Cerebellar nuclear complex (tissue), 1 donor: ENCODE results near the gene OASL.
"Not testable (repeated sequence)": the region's sequence is repeated elsewhere in the genome, so short reads cannot be mapped to it uniquely, and the experiment has no call there.

ENCODE experiments used
- DNase-seq, 2 experiments: peaks; one replicate each; lab custom pipeline; 2025; lab: John Stamatoyannopoulos, UW

OASL gene

GRCh38 chr12:121038861-121039668 is at the start of gene OASL:
Gene OASL, minus strand, starts transcription at chr12:121039246. Its CDS starts 275 bp downstream, at chr12:121038971.
- no peak for DNase-seq

- no peak for DNase-seq
Measured at GRCh38 chr12:121088195-121088585, 49.1 kb upstream of the OASL start.

- no peak for DNase-seq
Measured at GRCh38 chr12:121087467-121088194, 48.6 kb upstream of the OASL start.

- DNase-seq, result no peak
Measured at GRCh38 chr12:121086781-121087295, 47.8 kb upstream of the OASL start.

GRCh38 chr12:121085506-121086353 is 46.7 kb upstream of the OASL start:
- DNase-seq, result no peak

- no peak for DNase-seq
Measured at GRCh38 chr12:121085069-121085468, 46.0 kb upstream of the OASL start.

GRCh38 chr12:121084229-121084628 is 45.2 kb upstream of the OASL start:
- DNase-seq, result no peak

GRCh38 chr12:121080909-121081308 is 41.9 kb upstream of the OASL start:
- no peak for DNase-seq

- DNase-seq, result no peak
Measured at GRCh38 chr12:121079736-121080272, 40.8 kb upstream of the OASL start.

GRCh38 chr12:121077440-121077839 is 38.4 kb upstream of the OASL start:
- DNase-seq, result not testable (repeated sequence)

- not testable (repeated sequence) for DNase-seq
Measured at GRCh38 chr12:121075911-121076310, 36.9 kb upstream of the OASL start.

- DNase-seq, result no peak
Measured at GRCh38 chr12:121072147-121072546, 33.1 kb upstream of the OASL start.

- no peak for DNase-seq
Measured at GRCh38 chr12:121069206-121069605, 30.2 kb upstream of the OASL start.

GRCh38 chr12:121065345-121065744 is 26.3 kb upstream of the OASL start:
- no peak for DNase-seq

- not testable (repeated sequence) for DNase-seq
Measured at GRCh38 chr12:121064586-121064985, 25.5 kb upstream of the OASL start.

- no peak for DNase-seq
Measured at GRCh38 chr12:121064116-121064515, 25.1 kb upstream of the OASL start.

- DNase-seq, result no peak
Measured at GRCh38 chr12:121062391-121063045, 23.5 kb upstream of the OASL start.

GRCh38 chr12:121061831-121062230 is 22.8 kb upstream of the OASL start:
- DNase-seq, result peak in 1 of 2 experiments; percentile 54

GRCh38 chr12:121060149-121061001 is 21.3 kb upstream of the OASL start:
- no peak for DNase-seq
